Aorta (tissue), 5 donors: Measurements from ENCODE around the gene THPO. TPM values are rescaled to one million over a fixed set of nuclear protein-coding genes. Genes with fewer than 3 reads are reported as not detected.

ENCODE experiments used
- ATAC-seq: fragments of 200-7000 bp; cut with Tn5 transposase; one replicate; pipeline ENCODE4 v1.9.1; 2022; ENCODE audit warnings: moderate library complexity; ENCODE audit not compliant: low FRiP score
- DNase-seq, 2 donors: peaks; one replicate each; pipeline ENCODE4 v3.0.0-alpha.2; 2020
- H3K27ac ChIP-seq, 2 donors: one replicate each; pipeline ENCODE4 v1.5.1; 2013; ENCODE audit warnings: low read length in 2 of 2, mild to moderate bottlenecking in 2 of 2, moderate library complexity in 2 of 2, control low read depth in 1 of 2, inconsistent platforms in 1 of 2, low read depth in 1 of 2
- H3K27me3 ChIP-seq, 2 donors: one replicate each; pipeline ENCODE4 v1.6.1; 2013; ENCODE audit warnings: control low read depth in 1 of 2, low read length in 1 of 2, mild to moderate bottlenecking in 1 of 2, moderate library complexity in 1 of 2; ENCODE audit not compliant: insufficient read depth in 2 of 2, control insufficient read depth in 1 of 2
- H3K36me3 ChIP-seq, 2 donors: one replicate each; pipeline ENCODE4 v1.6.1; 2013; ENCODE audit warnings: control low read depth in 1 of 2, low read length in 1 of 2, mild to moderate bottlenecking in 1 of 2; ENCODE audit not compliant: insufficient read depth in 2 of 2, control insufficient read depth in 1 of 2
- H3K4me1 ChIP-seq, 2 donors: one replicate each; pipeline ENCODE4 v1.6.1; 2013; ENCODE audit warnings: low read length in 2 of 2, control low read depth in 1 of 2, mild to moderate bottlenecking in 1 of 2, moderate library complexity in 1 of 2; ENCODE audit not compliant: insufficient read depth in 2 of 2, control insufficient read depth in 1 of 2
- H3K4me3 ChIP-seq, 2 donors: one replicate each; pipeline ENCODE4 v1.5.1; 2013; ENCODE audit warnings: low read length in 2 of 2, control low read depth in 1 of 2, mild to moderate bottlenecking in 1 of 2
- H3K9me3 ChIP-seq: one replicate; pipeline ENCODE4 v1.6.1; 2013; ENCODE audit warnings: mild to moderate bottlenecking, low read length; ENCODE audit not compliant: control insufficient read depth
- WGBS, 2 donors: extraction: QIAGEN DNeasy Blood & Tissue Kit; methylation state at CpG; one replicate each; pipeline ENCODE4 v1.1.7; 2013; 5-methylcytosine and 5-hydroxymethylcytosine counted together
- intact Hi-C, 2 donors: fragments of 100-400 bp; cut with DNase I; formaldehyde crosslinking; loops; one replicate each; pipeline versions ENCODE4 v1.14.2 to v1.15.0; 2022
- polyA plus RNA-seq, 2 donors: library from polyadenylated mRNA; stranded (reverse); fragments of 200-250 nt; gene quantifications; one replicate each; pipeline ENCODE4 v1.2.3, GENCODE V29; 2013
- total RNA-seq, 2 donors: library from RNA; stranded (reverse); fragmentation: NEBNext Ultra II Directional; extraction: Animal tissue kit (Norgen Biotek cat#: 25700); gene quantifications; one replicate each; pipeline ENCODE4 v1.2.1, GENCODE V29; 2021
- donor health status: healthy with polysubstance abuse.
- donor health status: Bipolar disorder and iron deficiency.
- donor health status: DM: no; HTN: no; CAD: no.
- donor health status: DM: no; HTN: no; CAD: no.
- donor health status: DM: yes; HTN: yes; CAD: no.

THPO gene
- total and polyA plus RNA-seq, 4 donors, result 0.15 to 1.2 (median 0.70) TPM

DNA sequence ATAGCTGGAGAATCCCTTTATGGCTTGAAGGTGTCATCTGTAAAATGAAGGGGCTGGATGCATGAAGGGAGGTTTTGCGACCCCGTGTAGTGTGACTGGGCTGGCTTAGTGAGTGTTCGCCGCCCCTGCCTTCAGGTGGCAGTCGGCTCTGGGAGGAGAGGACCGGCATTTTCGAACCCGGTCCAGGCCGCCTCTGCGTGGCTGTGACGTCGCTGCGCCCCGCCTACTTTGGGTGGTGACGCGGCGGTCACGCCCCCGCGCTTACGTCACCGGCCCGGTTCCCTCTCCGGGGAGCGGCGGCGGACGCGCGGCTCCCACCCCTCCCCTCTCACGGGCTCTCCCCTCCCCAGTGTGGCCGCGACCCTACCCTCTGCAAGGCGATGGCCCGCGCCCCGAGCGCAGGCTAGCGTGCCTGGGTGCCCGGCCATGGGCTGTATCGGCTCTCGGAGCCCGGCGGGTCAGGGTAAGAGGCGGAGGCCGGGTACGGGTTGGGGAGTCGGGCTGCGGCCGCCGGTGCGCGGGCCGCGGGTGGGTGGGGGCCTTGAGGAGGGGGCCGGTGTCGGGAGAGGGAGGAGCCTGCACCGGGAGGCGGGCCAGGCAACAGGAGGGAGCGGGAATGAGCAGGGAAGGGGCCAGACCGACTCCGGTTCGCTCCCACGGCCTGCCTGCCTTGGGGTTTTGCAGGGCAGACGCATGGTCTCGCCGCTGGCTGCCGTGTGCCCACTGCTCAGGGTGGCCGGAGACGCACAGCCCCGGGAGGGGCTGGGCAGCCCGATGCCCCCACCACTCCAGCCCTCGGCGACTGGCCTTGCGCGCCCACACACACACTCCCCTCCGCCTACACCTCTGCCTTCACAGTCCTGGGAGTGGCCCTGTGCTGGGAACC, 42.1 kb downstream of the THPO start:
- peak; percentile 90 to 97 for DNase-seq
- H3K4me1 ChIP-seq, result no peaks in the 10 kb centered on the region
- 0 to 1% methylated on average over 67 to 77 of the region's 77 CpGs for WGBS, 2 donors

DNA sequence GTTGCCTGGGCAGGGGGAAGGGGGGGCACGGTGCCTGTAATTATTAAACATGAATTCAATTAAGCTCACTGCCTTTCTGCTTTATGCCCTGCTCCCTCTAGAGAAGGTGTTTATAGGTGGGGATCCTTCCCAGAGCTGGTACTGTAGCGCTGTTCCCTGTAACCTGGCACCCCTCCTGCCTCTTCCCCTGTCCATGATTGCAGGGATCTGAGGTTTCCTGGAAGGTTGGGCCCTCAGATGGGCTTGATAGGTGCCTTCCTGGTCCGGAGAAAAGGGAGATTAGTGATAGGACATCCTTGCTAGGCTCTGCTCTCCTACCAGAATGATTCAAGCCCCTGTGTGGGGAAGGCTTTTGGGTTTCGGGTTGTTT, 42.7 kb downstream of the THPO start:
- Histone ChIP-seq H3K4me3 (no peak overlapping the region), H3K36me3 (peaks cover 2 to 8% of the 10 kb centered on the region in 2 donors), H3K4me1 (no peaks in the 10 kb centered on the region), H3K27me3 (no peaks in the 10 kb centered on the region), H3K27ac (peak overlapping the region; percentile 71 to 92), H3K9me3 (no peaks in the 10 kb centered on the region)
- intact Hi-C loops, result loop anchor here (2.0 kb wide), 1 partner anchor 14 kb away; no protein-coding TSS in a partner anchor
- whole genome bisulfite sequencing, 2 donors, result 48 to 51% methylated on average over 4 of the region's 4 CpGs
- DNase-seq, result no peak
- no peak for ATAC-seq

More for the DNA sequence above, 42.1 kb downstream of the THPO start:
- H3K27ac ChIP-seq, result peak overlapping the region; percentile 85 to 93
- intact Hi-C loops, result loop anchor here (2.0 kb wide), 1 partner anchor 15 kb away; no protein-coding TSS in a partner anchor
- no peaks in the 10 kb centered on the region for H3K27me3 ChIP-seq
- H3K4me3 ChIP-seq, result peak overlapping the region; percentile 19 to 73
- ATAC-seq, result peak; percentile 85
- H3K36me3 ChIP-seq, result peaks cover 2 to 8% of the 10 kb centered on the region in 2 donors
- no peaks in the 10 kb centered on the region for H3K9me3 ChIP-seq

DNA sequence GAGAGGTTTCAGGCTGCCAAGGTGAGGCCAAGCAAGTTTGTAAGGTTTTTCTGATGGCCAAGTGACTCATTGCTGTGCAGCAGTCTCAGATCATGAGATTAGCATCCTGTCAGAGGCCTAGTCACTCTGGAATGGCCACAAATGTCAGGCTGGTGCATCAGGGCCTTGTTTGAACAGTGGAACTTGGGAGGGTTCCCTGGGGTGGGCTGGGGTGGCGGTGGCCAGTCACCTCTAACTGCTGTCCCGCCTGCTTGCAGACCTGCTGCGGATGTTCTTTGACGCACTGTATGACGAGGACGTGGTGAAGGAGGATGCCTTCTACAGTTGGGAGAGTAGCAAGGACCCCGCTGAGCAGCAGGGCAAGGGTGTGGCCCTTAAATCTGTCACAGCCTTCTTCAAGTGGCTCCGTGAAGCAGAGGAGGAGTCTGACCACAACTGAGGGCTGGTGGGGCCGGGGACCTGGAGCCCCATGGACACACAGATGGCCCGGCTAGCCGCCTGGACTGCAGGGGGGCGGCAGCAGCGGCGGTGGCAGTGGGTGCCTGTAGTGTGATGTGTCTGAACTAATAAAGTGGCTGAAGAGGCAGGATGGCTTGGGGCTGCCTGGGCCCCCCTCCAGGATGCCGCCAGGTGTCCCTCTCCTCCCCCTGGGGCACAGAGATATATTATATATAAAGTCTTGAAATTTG, 43.4 kb downstream of the THPO start:
- H3K4me1 ChIP-seq, result no peaks in the 10 kb centered on the region
- 74% methylated on average over 15 of the region's 15 CpGs for WGBS, 2 donors
- no peak overlapping the region for H3K4me3 ChIP-seq
- peaks cover 2 to 8% of the 10 kb centered on the region in 2 donors for H3K36me3 ChIP-seq
- DNase-seq (no peak), ATAC-seq (no peak)
- no peak overlapping the region for H3K27ac ChIP-seq
- H3K27me3 ChIP-seq, result no peaks in the 10 kb centered on the region
- intact Hi-C loops, result loop anchor here (2.0 kb wide), 1 partner anchor 14 kb away; no protein-coding TSS in a partner anchor
- H3K9me3 ChIP-seq, result no peaks in the 10 kb centered on the region

DNA sequence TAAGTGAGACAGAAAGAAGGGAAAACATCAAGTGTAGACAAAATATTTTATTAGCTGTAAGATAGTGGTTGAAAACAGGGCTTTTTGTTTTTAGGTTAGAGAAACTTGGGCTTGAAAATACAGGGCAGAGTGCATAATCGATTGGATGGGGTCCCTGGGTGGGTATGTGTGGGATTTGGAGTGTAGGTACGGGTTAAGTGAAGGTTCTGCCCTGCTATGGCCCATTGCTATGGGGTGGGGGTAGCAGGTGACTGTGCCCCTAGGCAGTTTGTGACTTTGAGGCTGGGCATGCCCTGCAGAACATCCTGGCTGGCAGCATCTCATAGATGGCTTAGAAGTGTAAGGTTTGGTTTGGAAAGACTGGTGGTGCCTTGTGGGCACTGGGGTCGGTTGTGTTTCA, 44.3 kb downstream of the THPO start:
- H3K4me3 ChIP-seq, result no peak overlapping the region
- H3K36me3 ChIP-seq, result peaks cover 4 to 8% of the 10 kb centered on the region in 2 donors
- 77 to 78% methylated on average over 3 of the region's 3 CpGs for WGBS, 2 donors
- DNase-seq, result no peak
- peak overlapping the region in 1 of 2 donors; percentile 7 for H3K27ac ChIP-seq
- H3K27me3 ChIP-seq, result no peaks in the 10 kb centered on the region
- H3K9me3 ChIP-seq, result no peaks in the 10 kb centered on the region
- intact Hi-C loops, result loop anchor here (2.0 kb wide), 1 partner anchor 13 kb away; no protein-coding TSS in a partner anchor
- H3K4me1 ChIP-seq, result no peaks in the 10 kb centered on the region
- ATAC-seq, result no peak

DNA sequence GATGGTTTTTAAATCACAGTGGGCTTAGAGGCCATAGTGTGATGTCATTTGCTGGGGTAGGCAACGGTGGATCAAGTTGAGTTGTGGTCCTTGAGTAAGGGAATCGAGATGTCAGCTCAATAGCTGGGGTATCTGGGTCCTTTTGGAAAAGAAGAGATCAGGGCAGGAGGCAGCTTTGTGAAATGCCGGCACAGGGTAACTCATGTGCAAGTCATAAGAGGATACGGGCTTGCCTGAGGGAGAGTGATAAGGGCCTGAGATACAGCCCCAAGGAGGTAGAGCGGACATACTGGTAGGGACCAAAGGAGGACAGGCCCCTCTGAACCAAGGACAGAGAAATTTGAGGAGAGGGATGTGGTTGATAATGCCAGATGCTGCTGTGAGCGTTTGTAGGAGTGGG, 44.8 kb downstream of the THPO start:
- peaks cover 8% of the 10 kb centered on the region in 2 donors for H3K36me3 ChIP-seq
- H3K4me1 ChIP-seq, result no peaks in the 10 kb centered on the region
- DNase-seq, result no peak
- H3K27me3 ChIP-seq, result no peaks in the 10 kb centered on the region
- intact Hi-C loops, result no loop called here
- ATAC-seq, result no peak
- 76 to 78% methylated on average over 6 of the region's 6 CpGs for WGBS, 2 donors
- no peaks in the 10 kb centered on the region for H3K9me3 ChIP-seq
- no peak overlapping the region for H3K4me3 ChIP-seq
- H3K27ac ChIP-seq, result peak overlapping the region in 1 of 2 donors; percentile 12

DNA sequence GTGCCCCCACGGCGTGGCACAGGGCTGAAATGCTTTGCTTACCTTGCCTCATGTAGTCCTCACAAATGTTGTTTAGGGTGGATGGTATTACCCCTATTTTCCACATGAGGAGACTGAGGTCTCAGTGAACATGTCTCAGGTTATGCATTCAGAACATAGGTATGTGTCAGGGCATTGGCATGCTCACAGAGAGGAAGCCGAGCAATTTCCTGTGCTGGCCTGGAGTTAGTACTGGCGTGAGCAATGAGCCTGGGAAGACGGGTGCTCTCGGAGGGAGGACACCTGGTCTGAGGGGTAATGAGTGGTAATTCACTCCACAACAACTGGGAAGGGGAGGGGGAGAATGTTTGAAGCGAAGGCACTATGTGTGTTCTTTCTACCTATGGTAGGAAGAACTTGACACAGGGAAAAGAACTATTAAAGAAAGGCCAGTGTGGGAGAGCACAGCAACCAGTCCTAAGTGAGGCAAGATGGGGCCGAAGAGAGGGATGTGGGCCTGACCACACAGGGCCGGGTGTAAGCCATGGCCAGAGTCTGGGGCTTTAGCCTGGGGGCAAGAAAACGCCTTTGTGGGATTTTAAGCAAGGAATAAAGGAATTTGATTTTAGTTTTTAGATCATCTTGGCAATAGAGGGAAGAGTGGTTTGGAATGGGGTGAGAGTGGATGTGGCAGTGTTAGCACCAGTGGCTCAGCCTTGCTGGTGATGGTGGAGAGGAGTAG, 45.5 kb downstream of the THPO start:
- Histone ChIP-seq H3K27me3 (no peaks in the 10 kb centered on the region), H3K4me3 (no peak overlapping the region), H3K9me3 (no peaks in the 10 kb centered on the region), H3K27ac (no peak overlapping the region), H3K36me3 (peaks cover 8 to 10% of the 10 kb centered on the region in 2 donors), H3K4me1 (no peaks in the 10 kb centered on the region)
- intact Hi-C loops, result no loop called here
- WGBS, 2 donors, result 54 to 60% methylated on average over 10 of the region's 10 CpGs
- ATAC-seq (no peak), DNase-seq (peak in 1 of 2 donors; percentile 65)

DNA sequence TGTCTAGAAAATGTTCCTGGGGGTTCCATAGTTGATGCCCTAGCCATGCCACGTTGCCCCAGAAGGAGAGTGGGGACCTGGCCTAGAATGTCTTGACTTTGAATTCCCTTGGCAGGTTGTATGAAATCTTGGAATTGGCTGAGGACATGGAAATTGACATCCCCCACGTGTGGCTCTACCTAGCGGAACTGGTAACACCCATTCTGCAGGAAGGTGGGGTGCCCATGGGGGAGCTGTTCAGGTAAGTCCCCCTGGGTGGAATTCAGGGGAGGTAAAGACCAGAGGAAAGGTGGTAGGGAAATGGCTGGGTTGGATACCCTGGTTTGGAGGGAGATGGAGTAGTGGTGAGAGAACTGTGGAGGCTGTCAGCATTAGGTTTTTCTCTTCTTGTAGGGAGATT, 49.5 kb downstream of the THPO start:
- intact Hi-C loops, result no loop called here
- no peak for ATAC-seq
- Histone ChIP-seq H3K4me3 (no peak overlapping the region), H3K27me3 (no peaks in the 10 kb centered on the region), H3K27ac (no peak overlapping the region), H3K36me3 (peaks cover 14 to 32% of the 10 kb centered on the region in 2 donors), H3K9me3 (no peaks in the 10 kb centered on the region), H3K4me1 (no peaks in the 10 kb centered on the region)
- WGBS, 2 donors, result 56 to 66% methylated on average over 3 of the region's 3 CpGs
- no peak for DNase-seq

DNA sequence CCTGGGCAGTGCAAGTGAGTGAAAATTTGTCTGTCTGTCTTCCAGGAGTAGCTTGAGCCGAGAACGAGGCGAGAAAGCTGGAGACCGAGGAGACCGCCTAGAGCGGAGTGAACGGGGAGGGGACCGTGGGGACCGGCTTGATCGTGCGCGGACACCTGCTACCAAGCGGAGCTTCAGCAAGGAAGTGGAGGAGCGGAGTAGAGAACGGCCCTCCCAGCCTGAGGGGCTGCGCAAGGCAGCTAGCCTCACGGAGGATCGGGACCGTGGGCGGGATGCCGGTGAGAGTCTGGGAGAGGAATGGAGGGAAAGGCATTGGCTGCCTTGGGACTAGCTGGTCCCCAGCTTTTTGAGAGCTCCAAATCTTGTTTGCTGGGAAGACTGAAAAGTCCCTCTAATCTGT, 50.8 kb downstream of the THPO start:
- intact Hi-C loops, result no loop called here
- WGBS, 2 donors, result 91 to 93% methylated on average over 21 of the region's 21 CpGs
- Histone ChIP-seq H3K27me3 (no peaks in the 10 kb centered on the region), H3K9me3 (no peaks in the 10 kb centered on the region), H3K4me3 (no peak overlapping the region), H3K4me1 (no peaks in the 10 kb centered on the region), H3K27ac (no peak overlapping the region), H3K36me3 (peaks cover 10 to 42% of the 10 kb centered on the region in 2 donors)
- DNase-seq, result no peak
- ATAC-seq, result no peak
